Activated naive CD8-positive, alpha-beta T cell treated with anti-CD3 and anti-CD28 coated beads, Interleukin-2, amount 10 ng/mL, durations not matched to agents 7 days and 5 days (primary cell): ENCODE results near the gene FAP. TPM values are rescaled to one million over a fixed set of nuclear protein-coding genes. Genes with fewer than 3 reads are reported as not detected.

Experiments used
- ATAC-seq: fragments of 150-1000 bp; cut with Tn5 transposase; one replicate; pipeline ENCODE4 v1.10.0; 2021; ENCODE audit warnings: low read depth, moderate library complexity
- POLR2A ChIA-PET: fragments of 350-600 bp; sonication (Branson Sonifier 250); formaldehyde crosslinking; loops from one replicate; lab custom pipeline; 2021; ENCODE audit warnings: antibody characterized with exemption; lab: Charles Lee
- DNase-seq: peaks from one replicate; pipeline ENCODE4 v3.0.0; 2021
- H3K27ac Mint-ChIP-seq: one replicate; pipeline ENCODE4 v1.8.0; 2022; ENCODE audit warnings: mild to moderate bottlenecking, mixed read lengths
- H3K27me3 Mint-ChIP-seq: one replicate; pipeline ENCODE4 v1.8.0; 2022; ENCODE audit warnings: mild to moderate bottlenecking, moderate library complexity, mixed read lengths
- H3K36me3 Mint-ChIP-seq: one replicate; pipeline ENCODE4 v1.8.0; 2021; ENCODE audit warnings: mild to moderate bottlenecking, mixed read lengths
- H3K4me1 Mint-ChIP-seq: one replicate; pipeline ENCODE4 v1.8.0; 2021; ENCODE audit warnings: mixed read lengths
- H3K4me3 Mint-ChIP-seq: one replicate; pipeline ENCODE4 v1.8.0; 2022; ENCODE audit warnings: mild to moderate bottlenecking, moderate library complexity, mixed read lengths
- H3K9me3 Mint-ChIP-seq: one replicate; pipeline ENCODE4 v1.8.0; 2021; ENCODE audit warnings: mixed read lengths
- total RNA-seq, 2 experiments: library from RNA; stranded (reverse); gene quantifications; one replicate each; pipeline ENCODE4 v1.2.3, GENCODE V29; 2021

The FAP gene
- total RNA-seq: not detected

GRCh38 chr2:162243294-162243693 is at the start of gene FAP:
Gene FAP, minus strand, starts transcription at chr2:162243445. Its CDS starts 118 bp downstream, at chr2:162243327.
- H3K36me3 Mint-ChIP-seq: no peaks in the 10 kb centered on the region
- H3K4me3 Mint-ChIP-seq: no peak within 1 kb of the TSS
- H3K9me3 Mint-ChIP-seq: no peaks in the 10 kb centered on the region
- DNase-seq (no peak), ATAC-seq (no peak)
- peaks cover 62% of the 10 kb centered on the region for H3K27me3 Mint-ChIP-seq
- POLR2A ChIA-PET: no interaction called here
- H3K4me1 Mint-ChIP-seq: no peaks in the 10 kb centered on the region
- H3K27ac Mint-ChIP-seq: no peak within 1 kb of the TSS

GRCh38 chr2:162291748-162292147 is 48.5 kb upstream of the FAP start:
- no peak overlapping the region for H3K27ac Mint-ChIP-seq
- POLR2A ChIA-PET: no interaction called here
- ATAC-seq (no peak), DNase-seq (no peak)
- no peak overlapping the region for H3K4me3 Mint-ChIP-seq
- H3K36me3 Mint-ChIP-seq: peaks cover 9% of the 10 kb centered on the region
- no peaks in the 10 kb centered on the region for H3K27me3 Mint-ChIP-seq
- H3K4me1 Mint-ChIP-seq: peaks cover 9% of the 10 kb centered on the region
- no peaks in the 10 kb centered on the region for H3K9me3 Mint-ChIP-seq

GRCh38 chr2:162282765-162283425 is 39.6 kb upstream of the FAP start:
- Mint-ChIP-seq H3K27ac (peak overlapping the region; percentile 35), H3K4me3 (no peak overlapping the region), H3K9me3 (no peaks in the 10 kb centered on the region), H3K27me3 (no peaks in the 10 kb centered on the region), H3K36me3 (peaks cover 27% of the 10 kb centered on the region), H3K4me1 (no peaks in the 10 kb centered on the region)
- DNase-seq: no peak
- no peak for ATAC-seq
- POLR2A ChIA-PET: no interaction called here

GRCh38 chr2:162280654-162281053 is 37.4 kb upstream of the FAP start:
- ATAC-seq (no peak), DNase-seq (no peak)
- POLR2A ChIA-PET: no interaction called here
- Mint-ChIP-seq H3K27ac (no peak overlapping the region), H3K27me3 (no peaks in the 10 kb centered on the region), H3K4me1 (no peaks in the 10 kb centered on the region), H3K4me3 (no peak overlapping the region), H3K36me3 (peaks cover 35% of the 10 kb centered on the region), H3K9me3 (no peaks in the 10 kb centered on the region)

- no peak for DNase-seq
- H3K9me3 Mint-ChIP-seq: no peaks in the 10 kb centered on the region
- peaks cover 40% of the 10 kb centered on the region for H3K36me3 Mint-ChIP-seq
- no peak overlapping the region for H3K27ac Mint-ChIP-seq
- no peaks in the 10 kb centered on the region for H3K27me3 Mint-ChIP-seq
- ATAC-seq: no peak
- POLR2A ChIA-PET: no interaction called here
- no peaks in the 10 kb centered on the region for H3K4me1 Mint-ChIP-seq
- no peak overlapping the region for H3K4me3 Mint-ChIP-seq
These were observed 34.1 kb upstream of the FAP start for GRCh38 chr2:162277381-162277780.

- no peak overlapping the region for H3K4me3 Mint-ChIP-seq
- no peaks in the 10 kb centered on the region for H3K4me1 Mint-ChIP-seq
- H3K9me3 Mint-ChIP-seq: no peaks in the 10 kb centered on the region
- no peak overlapping the region for H3K27ac Mint-ChIP-seq
- no peak for DNase-seq
- ATAC-seq: no peak
- peaks cover 59% of the 10 kb centered on the region for H3K36me3 Mint-ChIP-seq
- POLR2A ChIA-PET: no interaction called here
- H3K27me3 Mint-ChIP-seq: no peaks in the 10 kb centered on the region
These were observed 24.8 kb upstream of the FAP start for GRCh38 chr2:162267996-162268395.

- peaks cover 58% of the 10 kb centered on the region for H3K36me3 Mint-ChIP-seq
- no peak overlapping the region for H3K27ac Mint-ChIP-seq
- no peak for DNase-seq
- no peaks in the 10 kb centered on the region for H3K27me3 Mint-ChIP-seq
- POLR2A ChIA-PET: no interaction called here
- no peak overlapping the region for H3K4me3 Mint-ChIP-seq
- H3K4me1 Mint-ChIP-seq: no peaks in the 10 kb centered on the region
- no peaks in the 10 kb centered on the region for H3K9me3 Mint-ChIP-seq
- no peak for ATAC-seq
These were observed 24.3 kb upstream of the FAP start for GRCh38 chr2:162267496-162267895.

GRCh38 chr2:162266460-162266760 is 23.2 kb upstream of the FAP start:
- POLR2A ChIA-PET: no interaction called here
- Mint-ChIP-seq H3K9me3 (no peaks in the 10 kb centered on the region), H3K4me3 (no peak overlapping the region), H3K4me1 (peaks cover 7% of the 10 kb centered on the region), H3K36me3 (peaks cover 49% of the 10 kb centered on the region), H3K27me3 (no peaks in the 10 kb centered on the region), H3K27ac (no peak overlapping the region)
- DNase-seq (no peak), ATAC-seq (no peak)

- no peak for DNase-seq
- Mint-ChIP-seq H3K36me3 (peaks cover 45% of the 10 kb centered on the region), H3K27me3 (no peaks in the 10 kb centered on the region), H3K4me1 (peaks cover 12% of the 10 kb centered on the region), H3K9me3 (no peaks in the 10 kb centered on the region), H3K4me3 (no peak overlapping the region), H3K27ac (no peak overlapping the region)
- POLR2A ChIA-PET: no interaction called here
- ATAC-seq: no peak
These were observed 22.6 kb upstream of the FAP start for GRCh38 chr2:162265666-162266459.

- H3K27ac Mint-ChIP-seq: peak overlapping the region; percentile 67
- H3K4me3 Mint-ChIP-seq: peak overlapping the region; percentile 45
These were observed 18.0 kb upstream of the FAP start for GRCh38 chr2:162261032-162261945.

GRCh38 chr2:162258686-162259085 is 15.4 kb upstream of the FAP start:
- peaks cover 12% of the 10 kb centered on the region for H3K4me1 Mint-ChIP-seq
- ATAC-seq: no peak

More at GRCh38 chr2:162261032-162261945, 18.0 kb upstream of the FAP start:
- ATAC-seq (peak; percentile 73), DNase-seq (peak; percentile 37)
- Mint-ChIP-seq H3K4me1 (peaks cover 12% of the 10 kb centered on the region), H3K27me3 (peaks cover 11% of the 10 kb centered on the region), H3K9me3 (no peaks in the 10 kb centered on the region), H3K36me3 (peaks cover 18% of the 10 kb centered on the region)
- POLR2A ChIA-PET: no interaction called here

GRCh38 chr2:162258169-162258568 is 14.9 kb upstream of the FAP start:
- Mint-ChIP-seq H3K4me3 (no peak overlapping the region), H3K27ac (no peak overlapping the region)
- POLR2A ChIA-PET: no interaction called here

More at GRCh38 chr2:162258686-162259085, 15.4 kb upstream of the FAP start:
- no peak for DNase-seq
- Mint-ChIP-seq H3K27ac (no peak overlapping the region), H3K9me3 (no peaks in the 10 kb centered on the region), H3K27me3 (peaks cover 13% of the 10 kb centered on the region), H3K4me3 (no peak overlapping the region), H3K36me3 (peaks cover 3% of the 10 kb centered on the region)
- POLR2A ChIA-PET: no interaction called here

GRCh38 chr2:162257425-162257824 is 14.2 kb upstream of the FAP start:
- Mint-ChIP-seq H3K9me3 (no peaks in the 10 kb centered on the region), H3K27me3 (peaks cover 13% of the 10 kb centered on the region), H3K27ac (no peak overlapping the region), H3K4me1 (peaks cover 12% of the 10 kb centered on the region), H3K4me3 (no peak overlapping the region), H3K36me3 (no peaks in the 10 kb centered on the region)
- DNase-seq: no peak
- ATAC-seq: no peak
- POLR2A ChIA-PET: no interaction called here

More at GRCh38 chr2:162258169-162258568, 14.9 kb upstream of the FAP start:
- Mint-ChIP-seq H3K4me1 (peaks cover 12% of the 10 kb centered on the region), H3K27me3 (peaks cover 13% of the 10 kb centered on the region), H3K9me3 (no peaks in the 10 kb centered on the region), H3K36me3 (no peaks in the 10 kb centered on the region)
- ATAC-seq (no peak), DNase-seq (no peak)
